ENCODE measurements around the gene HNRNPDL.

HNRNPDL gene

DNA sequence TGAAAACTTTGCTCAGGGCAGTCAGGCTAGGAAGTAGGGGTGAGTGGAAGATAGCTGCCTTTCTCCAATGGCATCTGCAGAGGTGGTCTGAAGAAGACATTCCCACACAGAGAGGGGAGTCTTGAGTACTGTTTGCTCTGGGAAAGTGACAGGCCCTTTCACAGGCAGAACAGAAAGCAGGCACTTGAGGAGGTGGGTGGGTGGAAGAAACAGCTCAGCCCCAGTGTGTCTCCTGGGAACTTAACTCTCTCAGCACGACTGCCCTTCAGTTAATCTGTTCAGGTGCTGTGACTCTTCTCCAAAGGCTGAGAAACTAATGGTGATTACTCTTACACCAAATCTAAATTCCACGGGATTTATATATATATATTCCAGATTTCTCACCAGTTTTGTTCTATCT is 28.5 kb upstream of the HNRNPDL start:
- no peaks in the 10 kb centered on the region for H3K27me3 ChIP-seq (ENCODE audit: insufficient read depth, low read length)
- H3K9ac ChIP-seq (ENCODE audit: low read depth, low read length), result no peak overlapping the region
- H3K9me3 ChIP-seq (ENCODE audit: insufficient read depth, low read depth, low read length), result no peaks in the 10 kb centered on the region
- peaks cover 94% of the 10 kb centered on the region for H3K36me3 ChIP-seq (ENCODE audit: insufficient read depth, low read length)
- H3K4me1 ChIP-seq (ENCODE audit: insufficient read depth, low read length), result peaks cover 4% of the 10 kb centered on the region
- no peak overlapping the region for H3K4me3 ChIP-seq (ENCODE audit: low read length)
- no peak overlapping the region for H3K27ac ChIP-seq (ENCODE audit: low read depth, low read length)
- WGBS, result 90% methylated on average over 2 of the region's 2 CpGs

DNA sequence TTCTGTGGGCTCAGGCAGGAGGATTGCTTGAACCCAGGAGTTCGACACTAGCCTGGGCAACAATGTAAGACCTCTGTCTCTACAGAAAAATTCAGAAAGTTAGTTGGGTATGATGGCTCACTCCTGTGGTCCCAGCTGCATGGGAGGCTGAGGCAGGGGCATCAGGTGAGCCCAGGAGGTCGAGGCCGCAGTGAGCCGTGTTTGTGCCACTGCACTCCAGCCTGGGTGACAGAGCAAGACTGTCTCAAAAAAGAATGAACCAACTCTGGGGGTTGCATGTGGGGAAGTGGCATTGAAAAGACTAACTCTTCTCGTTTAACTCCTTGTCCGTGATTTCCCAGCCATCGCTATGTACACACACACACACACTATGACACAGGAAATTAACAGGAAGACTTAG is 27.0 kb upstream of the HNRNPDL start:
- WGBS, result 96% methylated on average over 4 of the region's 7 CpGs
- Histone ChIP-seq H3K4me3 (ENCODE audit: low read length) (no peak overlapping the region), H3K27me3 (ENCODE audit: insufficient read depth, low read length) (no peaks in the 10 kb centered on the region), H3K9ac (ENCODE audit: low read depth, low read length) (no peak overlapping the region), H3K4me1 (ENCODE audit: insufficient read depth, low read length) (peaks cover 4% of the 10 kb centered on the region; the same call in 1 of the 2 replicates), H3K36me3 (ENCODE audit: insufficient read depth, low read length) (peaks cover 92% of the 10 kb centered on the region), H3K9me3 (ENCODE audit: insufficient read depth, low read depth, low read length) (no peaks in the 10 kb centered on the region), H3K27ac (ENCODE audit: low read depth, low read length) (no peak overlapping the region)

DNA sequence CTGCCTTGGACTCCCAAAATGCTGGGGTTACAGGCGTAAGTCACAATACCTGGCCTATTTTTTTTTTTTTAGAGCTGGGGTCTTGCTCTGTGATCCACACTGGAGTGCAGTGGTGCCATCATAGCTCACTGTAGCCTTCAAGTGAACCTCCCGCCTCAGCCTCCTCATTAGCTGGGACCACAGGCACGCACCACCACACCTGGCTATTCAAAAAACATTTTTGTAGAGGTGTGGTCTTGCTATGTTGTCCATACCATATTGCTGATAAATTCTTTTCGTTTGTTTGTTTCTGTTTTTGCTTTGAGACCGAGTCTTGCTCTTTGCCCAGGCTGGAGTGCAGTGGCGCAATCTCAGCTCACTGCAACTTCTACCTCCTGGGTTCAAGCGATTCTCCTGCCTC is 21.8 kb upstream of the HNRNPDL start:
- H3K36me3 ChIP-seq (ENCODE audit: insufficient read depth, low read length), result peaks cover 90% of the 10 kb centered on the region
- no peak overlapping the region for H3K27ac ChIP-seq (ENCODE audit: low read depth, low read length)
- H3K4me3 ChIP-seq (ENCODE audit: low read length), result no peak overlapping the region
- WGBS, result 98% methylated on average over 7 of the region's 7 CpGs
- no peaks in the 10 kb centered on the region for H3K27me3 ChIP-seq (ENCODE audit: insufficient read depth, low read length)
- H3K9ac ChIP-seq (ENCODE audit: low read depth, low read length), result no peak overlapping the region
- H3K4me1 ChIP-seq (ENCODE audit: insufficient read depth, low read length), result peaks cover 4% of the 10 kb centered on the region; the same call in 1 of the 2 replicates
- no peaks in the 10 kb centered on the region for H3K9me3 ChIP-seq (ENCODE audit: insufficient read depth, low read depth, low read length)

DNA sequence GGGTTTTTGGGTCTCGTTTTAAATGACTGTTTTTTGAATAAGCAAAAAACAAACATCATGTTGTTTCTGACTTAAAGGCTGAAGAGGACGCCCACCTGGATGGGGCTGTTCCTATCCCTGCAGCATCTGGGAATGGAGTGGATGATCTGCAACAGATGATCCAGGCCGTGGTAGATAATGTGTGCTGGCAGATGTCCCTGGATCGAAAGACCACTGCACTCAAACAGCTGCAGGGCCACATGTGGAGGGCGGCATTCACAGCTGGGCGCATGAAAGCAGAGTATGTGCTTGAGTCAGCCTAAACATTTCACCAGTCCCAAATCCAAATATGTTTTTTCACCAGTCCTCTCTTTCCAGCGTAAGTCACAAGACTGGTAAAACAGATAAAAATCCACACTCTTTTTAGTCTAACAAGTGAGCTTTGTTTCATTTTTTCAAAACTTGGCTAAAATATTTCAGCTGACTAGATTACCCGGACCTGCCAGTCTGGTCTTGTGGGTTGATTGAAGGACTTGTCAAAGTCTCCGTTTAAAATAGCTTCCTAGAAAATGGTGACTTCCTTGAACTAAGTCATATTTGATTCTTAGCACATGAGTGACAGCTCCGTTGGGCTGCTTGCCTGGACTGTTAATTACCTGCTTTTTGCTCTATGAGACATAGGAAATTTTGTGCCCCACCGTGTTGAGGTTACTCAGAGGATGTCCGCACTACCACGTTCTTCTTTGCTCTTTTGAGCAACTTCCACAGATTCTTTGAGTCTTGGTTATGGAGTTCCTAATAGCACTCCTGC is 20.9 kb upstream of the HNRNPDL start:
- Histone ChIP-seq H3K4me3 (ENCODE audit: low read length) (no peak overlapping the region), H3K36me3 (ENCODE audit: insufficient read depth, low read length) (peaks cover 81% of the 10 kb centered on the region), H3K9me3 (ENCODE audit: insufficient read depth, low read depth, low read length) (no peaks in the 10 kb centered on the region), H3K9ac (ENCODE audit: low read depth, low read length) (no peak overlapping the region), H3K4me1 (ENCODE audit: insufficient read depth, low read length) (peaks cover 4% of the 10 kb centered on the region; the same call in 1 of the 2 replicates), H3K27ac (ENCODE audit: low read depth, low read length) (no peak overlapping the region), H3K27me3 (ENCODE audit: insufficient read depth, low read length) (no peaks in the 10 kb centered on the region)
- WGBS, result 95% methylated on average over 13 of the region's 13 CpGs

DNA sequence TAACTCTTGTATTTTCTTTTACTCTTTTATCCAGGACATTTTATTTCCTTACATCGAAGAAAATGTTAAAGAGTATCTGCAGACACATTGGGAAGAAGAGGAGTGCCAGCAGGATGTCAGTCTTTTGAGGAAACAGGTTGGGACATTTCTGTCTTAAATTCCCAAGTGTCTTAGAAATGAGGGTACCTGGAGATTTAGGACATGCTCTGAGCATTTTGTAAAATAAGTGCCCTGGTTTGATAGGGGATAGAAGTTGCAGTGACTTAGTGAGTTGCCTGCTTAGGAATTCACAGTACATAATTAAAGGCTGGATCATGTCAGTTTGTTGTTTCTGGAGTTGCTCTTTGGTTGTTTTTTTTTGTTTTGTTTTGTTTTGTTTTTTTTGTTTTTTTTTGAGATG is 17.6 kb upstream of the HNRNPDL start:
- 95% methylated on average over 1 of the region's 1 CpG for WGBS
- Histone ChIP-seq H3K9ac (ENCODE audit: low read depth, low read length) (no peak overlapping the region), H3K36me3 (ENCODE audit: insufficient read depth, low read length) (peaks cover 57% of the 10 kb centered on the region), H3K27ac (ENCODE audit: low read depth, low read length) (no peak overlapping the region), H3K9me3 (ENCODE audit: insufficient read depth, low read depth, low read length) (no peaks in the 10 kb centered on the region), H3K27me3 (ENCODE audit: insufficient read depth, low read length) (no peaks in the 10 kb centered on the region), H3K4me3 (ENCODE audit: low read length) (no peak overlapping the region), H3K4me1 (ENCODE audit: insufficient read depth, low read length) (no peaks in the 10 kb centered on the region)

DNA sequence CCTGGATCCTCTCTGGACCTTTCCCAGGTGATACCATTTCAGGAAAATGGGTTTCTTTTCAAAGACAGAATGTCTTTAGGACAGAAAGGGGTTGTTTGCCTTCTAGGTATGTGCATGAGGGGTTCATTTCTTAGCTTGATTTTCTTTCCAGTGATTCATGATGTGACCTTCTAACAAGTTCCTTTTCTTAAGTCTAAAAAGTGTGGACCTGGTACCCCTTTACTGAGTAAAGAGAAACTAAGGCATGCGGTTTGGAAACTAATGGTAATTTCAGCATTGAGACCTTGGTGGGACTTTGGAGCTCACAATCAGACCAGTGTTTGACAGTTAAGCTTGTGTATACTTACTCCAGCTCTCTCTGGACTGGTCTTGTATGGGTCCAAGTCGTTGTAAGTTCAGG is 8.8 kb upstream of the HNRNPDL start:
- H3K36me3 ChIP-seq (ENCODE audit: insufficient read depth, low read length), result peaks cover 26% of the 10 kb centered on the region

DNA sequence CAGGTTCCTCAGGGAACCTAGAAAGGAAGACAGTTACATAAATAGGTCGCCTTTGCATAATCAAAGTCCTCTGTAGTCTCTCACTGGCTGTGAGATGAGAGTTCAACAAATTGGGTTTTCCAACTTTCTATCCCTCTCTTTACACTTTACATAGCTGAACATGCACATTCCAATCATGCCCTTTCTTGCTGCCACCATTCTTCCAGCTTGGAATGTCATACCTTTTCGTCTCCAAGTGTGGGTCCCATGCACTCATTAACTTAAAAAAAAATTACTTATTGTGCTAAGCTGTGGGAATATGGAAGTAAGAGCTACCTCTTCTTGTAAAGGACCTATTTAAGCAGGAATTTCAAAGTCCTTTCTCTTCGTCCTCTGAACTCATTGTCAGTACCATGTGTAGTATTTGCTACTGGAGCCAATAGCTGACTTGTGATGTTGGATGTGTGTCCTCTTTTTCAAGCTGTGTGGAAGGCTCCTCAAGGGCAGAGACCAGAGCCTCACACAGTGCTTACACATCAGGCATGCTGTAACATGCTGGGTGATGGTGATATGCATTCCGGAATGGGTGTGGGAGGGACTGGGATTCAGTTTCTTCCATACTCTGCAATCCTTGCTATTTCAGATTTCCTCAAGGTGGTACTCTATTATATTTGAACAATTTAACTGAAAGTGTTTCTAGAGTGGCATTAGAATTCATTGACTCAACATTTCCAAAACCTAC is 7.2 kb upstream of the HNRNPDL start:
- H3K27ac ChIP-seq (ENCODE audit: low read depth, low read length), result no peak overlapping the region
- peaks cover 33% of the 10 kb centered on the region for H3K36me3 ChIP-seq (ENCODE audit: insufficient read depth, low read length)
- H3K27me3 ChIP-seq (ENCODE audit: insufficient read depth, low read length), result no peaks in the 10 kb centered on the region
- H3K9ac ChIP-seq (ENCODE audit: low read depth, low read length), result no peak overlapping the region
- no peak overlapping the region for H3K4me3 ChIP-seq (ENCODE audit: low read length)
- H3K4me1 ChIP-seq (ENCODE audit: insufficient read depth, low read length), result peaks cover 17% of the 10 kb centered on the region; the same call in 1 of the 2 replicates
- WGBS, result 81% methylated on average over 4 of the region's 4 CpGs
- H3K9me3 ChIP-seq (ENCODE audit: insufficient read depth, low read depth, low read length), result no peaks in the 10 kb centered on the region

More for the DNA sequence above, 8.8 kb upstream of the HNRNPDL start:
- Histone ChIP-seq H3K4me3 (ENCODE audit: low read length) (no peak overlapping the region), H3K4me1 (ENCODE audit: insufficient read depth, low read length) (peaks cover 7% of the 10 kb centered on the region; the same call in 1 of the 2 replicates), H3K27me3 (ENCODE audit: insufficient read depth, low read length) (no peaks in the 10 kb centered on the region), H3K27ac (ENCODE audit: low read depth, low read length) (no peak overlapping the region), H3K9me3 (ENCODE audit: insufficient read depth, low read depth, low read length) (no peaks in the 10 kb centered on the region), H3K9ac (ENCODE audit: low read depth, low read length) (no peak overlapping the region)
- WGBS, result 93% methylated on average over 2 of the region's 2 CpGs

DNA sequence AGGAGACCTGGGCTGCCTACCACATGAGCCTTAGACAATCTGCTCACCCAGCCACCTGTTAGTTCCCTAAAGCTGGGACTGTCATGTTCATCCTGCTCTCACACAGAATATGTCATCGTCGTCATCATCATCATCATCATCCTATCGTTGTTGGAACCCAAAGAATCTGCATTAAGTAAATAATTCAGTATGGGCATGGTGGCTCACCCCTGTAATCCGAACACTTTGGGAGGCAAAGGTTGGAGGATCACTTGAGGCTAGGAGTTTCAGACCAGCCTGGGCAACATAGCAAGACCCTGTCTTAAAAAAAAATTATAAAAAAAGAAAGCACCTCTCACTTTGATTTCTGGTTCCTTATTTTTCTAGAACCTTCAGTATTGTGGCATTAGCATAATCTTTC is 6.5 kb upstream of the HNRNPDL start:
- H3K9me3 ChIP-seq (ENCODE audit: insufficient read depth, low read depth, low read length), result no peaks in the 10 kb centered on the region
- H3K36me3 ChIP-seq (ENCODE audit: insufficient read depth, low read length), result peaks cover 29% of the 10 kb centered on the region
- H3K9ac ChIP-seq (ENCODE audit: low read depth, low read length), result no peak overlapping the region
- H3K4me1 ChIP-seq (ENCODE audit: insufficient read depth, low read length), result peaks cover 17% of the 10 kb centered on the region; the same call in 1 of the 2 replicates
- H3K27me3 ChIP-seq (ENCODE audit: insufficient read depth, low read length), result no peaks in the 10 kb centered on the region
- WGBS, result 95% methylated on average over 4 of the region's 4 CpGs
- H3K27ac ChIP-seq (ENCODE audit: low read depth, low read length), result no peak overlapping the region
- H3K4me3 ChIP-seq (ENCODE audit: low read length), result no peak overlapping the region

DNA sequence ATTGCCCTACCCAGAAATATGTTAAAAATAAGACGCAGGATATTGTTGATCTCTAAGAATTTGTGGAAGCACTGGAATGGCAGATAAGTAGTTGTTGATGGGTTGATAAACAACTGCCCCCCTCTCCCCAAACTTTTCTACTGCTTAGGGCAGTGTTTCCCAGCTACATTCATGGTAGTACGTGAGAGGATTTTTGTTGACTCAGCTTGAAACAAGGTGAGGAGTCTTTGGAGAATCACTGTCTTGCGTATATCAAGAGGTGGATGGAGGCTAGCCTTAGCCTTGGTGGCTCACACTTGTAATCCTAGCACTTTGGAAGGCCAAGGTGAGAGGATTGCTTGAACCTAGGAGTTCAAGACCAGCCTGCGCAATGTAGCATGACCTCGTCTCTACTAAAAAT is 5.9 kb upstream of the HNRNPDL start:
- Histone ChIP-seq H3K4me1 (ENCODE audit: insufficient read depth, low read length) (peaks cover 17% of the 10 kb centered on the region; the same call in 1 of the 2 replicates), H3K27me3 (ENCODE audit: insufficient read depth, low read length) (no peaks in the 10 kb centered on the region), H3K9ac (ENCODE audit: low read depth, low read length) (no peak overlapping the region), H3K36me3 (ENCODE audit: insufficient read depth, low read length) (peaks cover 28% of the 10 kb centered on the region), H3K27ac (ENCODE audit: low read depth, low read length) (no peak overlapping the region), H3K4me3 (ENCODE audit: low read length) (no peak overlapping the region), H3K9me3 (ENCODE audit: insufficient read depth, low read depth, low read length) (no peaks in the 10 kb centered on the region)
- WGBS, result 96% methylated on average over 4 of the region's 5 CpGs

DNA sequence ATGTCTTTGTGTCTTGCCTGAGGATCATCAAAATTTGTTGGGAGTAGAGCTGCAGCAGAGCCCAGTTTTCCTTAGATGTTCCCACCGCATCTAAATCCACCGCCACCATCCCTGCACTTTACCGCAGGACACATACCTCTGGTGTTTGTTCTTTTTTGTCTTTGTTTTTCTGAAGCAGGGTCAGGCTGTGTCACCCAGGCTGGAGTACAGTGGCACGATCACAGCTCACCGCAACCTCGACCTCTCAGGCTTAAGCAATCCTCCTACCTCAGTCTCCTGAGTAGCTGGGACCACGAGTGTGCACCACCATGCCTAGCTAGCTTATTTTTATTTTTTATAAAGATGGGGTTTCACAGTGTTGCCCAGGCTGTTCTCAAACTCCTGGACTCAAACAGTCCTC is 4.7 kb upstream of the HNRNPDL start:
- Histone ChIP-seq H3K36me3 (ENCODE audit: insufficient read depth, low read length) (peaks cover 28% of the 10 kb centered on the region), H3K27me3 (ENCODE audit: insufficient read depth, low read length) (no peaks in the 10 kb centered on the region), H3K4me3 (ENCODE audit: low read length) (no peak overlapping the region), H3K4me1 (ENCODE audit: insufficient read depth, low read length) (peaks cover 17% of the 10 kb centered on the region; the same call in 1 of the 2 replicates), H3K9me3 (ENCODE audit: insufficient read depth, low read depth, low read length) (no peaks in the 10 kb centered on the region), H3K9ac (ENCODE audit: low read depth, low read length) (no peak overlapping the region), H3K27ac (ENCODE audit: low read depth, low read length) (no peak overlapping the region)
- WGBS, result 96% methylated on average over 7 of the region's 7 CpGs

DNA sequence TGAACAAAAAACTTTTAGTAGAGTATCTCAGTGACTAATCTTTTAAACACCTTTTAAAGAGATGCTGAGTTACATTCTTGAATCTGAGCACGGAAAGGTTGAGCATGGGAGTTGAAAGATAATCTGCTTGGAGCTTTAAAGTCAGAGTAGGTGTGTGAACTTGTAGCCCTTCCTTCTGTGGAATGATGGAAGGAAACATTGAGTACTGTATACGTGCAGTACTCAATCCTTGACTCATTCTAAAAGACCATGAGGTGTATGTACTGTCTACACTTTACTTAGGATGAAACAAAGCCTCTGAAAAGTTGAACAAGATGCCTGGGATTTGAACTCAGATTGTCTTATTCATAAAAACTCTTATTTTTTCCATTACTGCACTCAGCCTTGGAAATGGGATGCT is 3.5 kb upstream of the HNRNPDL start:
- 80% methylated on average over 1 of the region's 2 CpGs for WGBS
- Histone ChIP-seq H3K36me3 (ENCODE audit: insufficient read depth, low read length) (peaks cover 26% of the 10 kb centered on the region), H3K27ac (ENCODE audit: low read depth, low read length) (no peak overlapping the region), H3K9ac (ENCODE audit: low read depth, low read length) (no peak overlapping the region), H3K4me1 (ENCODE audit: insufficient read depth, low read length) (peaks cover 17% of the 10 kb centered on the region; the same call in 1 of the 2 replicates), H3K4me3 (ENCODE audit: low read length) (no peak overlapping the region), H3K9me3 (ENCODE audit: insufficient read depth, low read depth, low read length) (no peaks in the 10 kb centered on the region), H3K27me3 (ENCODE audit: insufficient read depth, low read length) (no peaks in the 10 kb centered on the region)
